NCI-H345 treated with DMSO at 0.1 percent for 48 hours (cell line): Measurements from ENCODE around the gene SUGP2.
"Not testable (repeated sequence)": the region's sequence is repeated elsewhere in the genome, so short reads cannot be mapped to it uniquely, and the experiment has no call there.

Experiments
- DNase-seq: peaks from one replicate; lab custom pipeline; 2025; ENCODE audit not compliant: unreplicated experiment; lab: John Stamatoyannopoulos, UW

Gene SUGP2

DNA sequence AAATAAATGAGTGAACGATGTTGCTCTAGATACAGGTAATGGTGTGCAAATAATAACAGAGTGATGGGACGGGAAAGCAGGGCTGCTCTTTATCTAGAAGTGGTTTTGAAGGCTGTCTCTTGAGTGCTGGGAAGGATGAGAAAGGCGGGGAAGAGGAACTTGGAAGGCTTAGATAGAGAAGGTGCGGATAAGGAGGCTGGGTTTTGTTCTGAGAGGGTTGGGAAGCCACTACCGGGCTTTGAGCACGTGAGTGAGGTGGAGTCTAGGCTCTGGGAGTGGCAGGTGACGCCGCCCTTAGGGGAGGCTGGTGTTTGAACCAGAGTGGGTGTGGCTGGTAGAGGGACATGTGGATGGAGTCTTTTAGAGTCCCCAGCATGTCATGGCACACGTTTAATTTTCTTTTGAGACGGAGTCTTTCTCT, 897 bp upstream of the SUGP2 start:
- DNase-seq = peak; percentile 34

DNA sequence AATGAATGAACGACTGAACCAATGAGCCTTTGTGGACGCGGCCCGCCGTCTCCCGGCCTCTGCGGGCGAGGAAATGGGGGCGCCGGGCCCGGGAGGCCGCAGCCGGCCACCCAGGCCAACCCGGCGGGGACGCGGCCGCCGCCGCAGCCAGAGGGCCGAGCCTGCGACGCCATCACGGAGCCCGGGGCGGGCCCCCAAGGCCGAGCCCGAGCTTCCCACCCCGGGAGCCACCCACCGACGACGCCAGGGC, 216 bp downstream of the SUGP2 start:
- DNase-seq = no peak

DNA sequence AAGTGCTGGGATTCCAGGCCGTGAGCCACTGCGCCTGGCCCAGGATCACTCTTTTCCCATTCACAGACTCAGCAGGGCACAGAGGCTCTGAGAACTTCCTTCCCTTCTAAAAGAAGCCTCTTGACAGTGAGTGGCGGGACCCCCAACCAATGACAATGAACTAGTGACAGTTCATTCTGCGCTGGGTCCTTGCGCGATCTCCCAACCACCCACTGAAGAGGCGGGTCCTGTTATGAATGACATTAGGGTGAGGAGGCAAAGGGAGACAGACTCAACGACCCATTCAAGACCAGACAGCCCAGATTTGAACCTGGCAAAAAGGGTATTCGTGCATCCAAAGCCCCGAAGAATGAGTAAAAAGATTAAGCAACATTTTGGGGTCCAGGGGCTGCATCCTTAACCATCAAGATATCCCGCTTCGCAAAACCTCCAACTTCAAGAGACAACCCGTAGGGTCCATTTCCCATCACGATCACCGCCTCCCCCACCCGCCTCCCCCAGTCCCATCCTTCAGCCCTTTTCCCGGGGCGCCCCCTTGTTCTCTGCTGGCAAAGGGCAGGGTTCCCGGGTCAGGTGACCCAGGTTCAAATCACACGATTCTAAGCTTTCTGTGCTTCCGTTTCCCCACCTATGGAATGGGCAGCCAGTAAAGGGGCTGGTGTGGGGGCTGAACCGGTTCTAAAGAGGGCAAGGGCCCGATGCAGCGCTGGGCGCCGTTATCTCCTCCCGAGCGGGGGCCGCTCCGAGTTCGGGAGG, 719 bp downstream of the SUGP2 start:
- peak; percentile 68 for DNase-seq

DNA sequence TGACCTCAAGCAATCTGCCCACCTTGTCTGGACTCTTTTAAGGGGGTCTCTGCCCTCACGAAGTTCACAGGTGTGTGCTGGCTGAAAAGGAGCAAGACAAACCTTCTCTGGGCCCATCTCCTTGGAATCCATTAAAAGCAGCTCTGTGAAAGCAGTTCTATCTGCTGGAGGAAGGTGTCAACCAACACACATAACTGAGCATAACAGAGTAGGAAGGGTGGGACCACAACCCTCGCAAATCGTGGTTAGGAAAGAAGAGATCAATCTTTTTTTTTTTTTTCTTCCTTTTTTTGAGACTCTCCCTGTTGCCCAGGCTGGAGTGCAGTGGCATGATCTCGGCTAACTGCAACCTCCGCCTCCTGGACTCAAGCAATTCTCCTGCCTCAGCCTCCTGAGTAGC, 1.4 kb downstream of the SUGP2 start:
- no peak for DNase-seq

DNA sequence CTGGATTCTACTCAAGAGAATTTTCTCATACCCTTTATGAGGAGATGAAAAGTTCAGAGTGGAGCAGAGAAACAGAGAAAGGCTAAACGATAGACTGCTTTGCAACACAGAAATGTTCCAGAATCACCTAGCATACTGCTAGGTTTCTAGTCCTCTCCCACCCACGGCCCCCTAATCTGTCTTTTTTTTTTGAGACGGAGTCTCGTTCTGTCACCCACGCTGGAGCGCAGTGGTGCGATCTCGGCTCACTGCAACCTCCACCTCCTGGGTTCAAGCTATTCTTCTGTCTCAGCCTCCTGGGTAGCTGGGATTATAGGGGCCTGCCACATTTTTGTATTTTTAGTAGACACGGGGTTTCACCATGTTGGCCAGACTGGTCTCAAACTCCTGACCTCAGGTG, 4.8 kb downstream of the SUGP2 start:
- no peak for DNase-seq

DNA sequence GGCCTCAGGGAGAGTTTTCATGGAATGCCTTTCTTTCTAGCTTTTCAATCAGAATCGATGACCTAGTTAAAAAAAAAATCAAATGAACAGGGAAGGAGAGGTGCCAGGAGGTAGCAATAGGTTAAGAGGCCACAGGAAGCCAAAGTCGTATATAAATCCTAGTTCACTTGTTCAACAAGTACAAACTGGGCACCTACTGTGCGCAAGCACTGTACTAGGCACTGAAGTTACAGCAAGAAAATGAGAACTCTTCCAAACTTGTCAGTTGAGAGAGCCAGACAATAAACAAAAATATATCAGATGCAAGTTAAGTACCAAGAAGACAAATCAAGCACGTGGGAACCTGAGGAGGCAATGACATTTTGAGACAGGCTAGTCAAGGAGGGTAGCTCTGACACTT, 6.1 kb downstream of the SUGP2 start:
- DNase-seq = no peak

DNA sequence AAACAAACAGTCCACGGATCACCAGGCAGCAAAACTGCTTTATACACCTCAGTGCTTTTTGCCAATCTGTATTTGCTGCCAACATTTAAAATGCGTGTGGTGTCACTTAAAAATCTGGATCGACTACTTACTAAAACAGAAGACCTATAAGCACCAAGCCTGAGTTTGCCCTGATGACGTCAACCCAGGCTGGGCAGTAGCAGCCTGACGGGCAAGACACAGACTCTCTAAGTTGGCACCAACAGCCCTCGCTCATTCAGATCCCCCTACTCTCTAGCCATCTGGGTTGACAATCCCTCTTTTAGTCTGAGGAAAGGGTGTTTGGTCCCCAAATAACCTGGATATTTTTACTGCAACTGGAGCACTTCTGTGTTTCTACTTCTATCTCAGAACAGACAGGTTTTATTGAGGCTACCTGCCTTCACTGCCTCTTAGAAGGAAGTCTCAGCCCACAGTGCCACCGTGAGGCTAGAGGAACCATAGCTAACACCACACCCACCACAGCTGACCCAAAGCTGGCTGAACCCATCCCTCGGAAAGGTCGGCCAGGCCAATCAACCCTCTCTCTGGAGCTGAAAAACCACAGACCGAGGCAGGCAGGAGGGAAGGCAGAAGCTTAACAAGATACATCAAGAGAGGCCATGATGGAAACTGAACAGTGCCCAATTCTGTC, 6.9 kb downstream of the SUGP2 start:
- no peak for DNase-seq

DNA sequence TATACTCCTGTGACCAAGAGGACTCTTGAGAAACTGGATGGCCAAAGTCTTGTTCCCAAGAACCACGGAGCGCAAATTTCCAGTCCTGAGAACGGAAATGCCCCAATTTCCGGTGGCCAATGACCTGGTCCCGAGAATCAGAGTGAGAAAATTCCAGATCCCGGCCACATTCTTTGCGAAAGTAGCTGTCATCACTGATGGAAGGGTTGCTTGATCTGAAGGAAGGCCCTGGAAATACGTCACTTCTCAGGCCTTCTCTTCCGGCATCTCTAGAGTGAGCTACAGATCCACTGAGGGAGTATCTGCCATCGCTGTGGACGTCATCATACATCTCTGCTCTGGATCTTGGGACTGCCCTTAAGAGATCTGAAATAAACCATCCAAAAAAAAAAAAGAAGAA, 7.5 kb downstream of the SUGP2 start:
- DNase-seq = no peak

DNA sequence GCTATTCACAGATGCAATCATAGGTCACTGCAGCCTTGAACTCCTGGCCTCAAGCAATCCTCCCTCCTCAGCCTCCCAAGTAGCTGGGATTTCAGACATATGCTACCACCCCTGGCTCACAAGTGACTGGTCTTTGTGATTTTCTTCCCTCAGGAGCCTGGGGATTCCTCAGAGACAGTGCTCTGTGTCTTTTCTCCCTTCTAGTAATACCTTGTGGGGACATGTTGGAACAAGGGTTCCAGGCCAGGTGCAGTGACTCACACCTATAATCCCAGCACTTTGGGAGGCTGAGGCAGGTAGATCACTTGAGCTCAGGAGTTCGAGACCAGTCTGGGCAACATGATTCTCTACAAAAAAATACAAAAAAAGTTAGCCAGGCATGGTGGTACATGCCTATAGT, 9.9 kb downstream of the SUGP2 start:
- DNase-seq = not testable (repeated sequence)

DNA sequence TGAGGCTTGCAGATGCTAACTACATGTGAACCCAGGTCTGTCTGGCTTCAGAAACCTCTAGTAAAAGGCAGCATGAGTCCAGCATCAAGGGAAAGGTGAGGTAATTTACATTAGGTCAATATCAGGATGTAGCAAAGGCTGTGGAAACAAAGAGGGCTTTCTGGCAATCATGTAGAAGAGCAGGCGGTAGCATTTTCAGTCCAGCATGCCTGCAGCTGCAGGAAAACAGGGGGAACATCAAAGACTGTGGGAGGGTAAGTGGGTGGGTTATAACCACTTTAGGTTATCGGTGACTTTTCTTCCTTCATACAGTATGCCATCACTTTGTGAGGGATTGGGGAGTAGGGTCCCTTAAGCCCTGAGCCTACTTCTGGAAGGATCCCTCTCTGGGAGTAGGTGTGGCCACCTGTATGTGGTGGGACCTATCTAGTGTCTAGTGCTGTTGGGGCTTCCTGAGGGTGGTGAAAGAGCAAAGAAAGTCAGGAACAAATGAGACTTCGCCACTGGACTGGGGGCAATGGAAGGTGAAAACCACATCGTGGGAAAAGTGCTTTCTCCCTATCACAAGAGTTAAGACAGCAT, 10.8 kb downstream of the SUGP2 start:
- DNase-seq = no peak

DNA sequence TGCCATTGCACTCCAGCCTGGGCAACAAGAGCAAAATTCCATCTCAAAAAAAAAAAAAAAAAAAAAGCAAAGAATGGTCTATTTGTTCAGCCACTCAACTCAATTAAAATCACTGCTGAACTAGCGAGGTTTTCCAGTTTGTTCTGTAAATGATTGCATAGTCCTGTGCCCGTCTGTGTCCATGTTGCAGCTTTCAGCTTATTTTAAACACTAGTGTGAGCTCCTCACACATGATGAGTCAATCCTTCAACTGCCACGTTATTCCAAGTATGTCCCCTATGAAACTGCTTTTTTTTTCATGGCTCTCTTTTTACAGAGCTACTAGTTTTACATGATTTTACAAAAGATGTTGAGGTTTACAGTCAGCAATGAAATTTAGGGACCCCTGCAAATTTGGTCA, 12.2 kb downstream of the SUGP2 start:
- DNase-seq = no peak

DNA sequence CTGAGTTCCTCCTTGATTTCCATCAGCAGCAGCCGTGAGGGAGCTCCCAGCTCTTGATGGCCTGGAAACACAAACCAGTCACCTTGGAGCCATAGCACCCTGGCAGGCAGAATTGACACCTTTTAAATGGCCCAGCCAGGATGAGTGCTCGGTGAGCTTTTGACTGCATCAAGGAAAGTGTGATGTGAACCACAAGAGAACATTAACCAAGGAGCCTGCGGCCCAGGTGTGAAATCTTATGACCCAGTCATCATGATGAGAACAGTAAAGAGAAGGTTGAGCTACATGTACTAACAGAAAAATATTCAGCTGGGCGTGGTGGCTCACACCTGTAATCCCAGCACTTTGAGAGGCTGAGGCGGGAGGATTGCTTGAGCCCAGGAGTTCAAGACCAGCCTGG, 22.8 kb downstream of the SUGP2 start:
- no peak for DNase-seq

DNA sequence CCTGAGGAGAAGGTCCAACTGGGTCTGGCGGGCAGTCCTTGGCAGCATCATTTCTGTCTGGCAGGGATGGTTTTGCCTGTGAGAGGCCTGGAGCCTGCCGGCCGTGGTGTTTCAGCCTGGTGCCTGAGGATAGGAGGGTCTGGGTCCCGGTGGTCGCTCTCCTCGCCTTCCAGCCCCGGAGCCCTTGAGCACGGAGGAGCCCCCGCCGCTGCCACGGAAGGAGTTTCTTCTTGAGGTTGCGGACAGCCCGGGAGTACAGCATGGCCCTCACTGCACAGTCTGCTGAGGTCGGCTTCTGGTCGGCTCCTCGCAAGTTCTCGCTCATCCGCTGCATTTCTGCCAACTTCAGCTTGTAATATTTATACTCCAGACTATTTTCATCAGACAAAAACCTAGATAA, 23.4 kb downstream of the SUGP2 start:
- no peak for DNase-seq

DNA sequence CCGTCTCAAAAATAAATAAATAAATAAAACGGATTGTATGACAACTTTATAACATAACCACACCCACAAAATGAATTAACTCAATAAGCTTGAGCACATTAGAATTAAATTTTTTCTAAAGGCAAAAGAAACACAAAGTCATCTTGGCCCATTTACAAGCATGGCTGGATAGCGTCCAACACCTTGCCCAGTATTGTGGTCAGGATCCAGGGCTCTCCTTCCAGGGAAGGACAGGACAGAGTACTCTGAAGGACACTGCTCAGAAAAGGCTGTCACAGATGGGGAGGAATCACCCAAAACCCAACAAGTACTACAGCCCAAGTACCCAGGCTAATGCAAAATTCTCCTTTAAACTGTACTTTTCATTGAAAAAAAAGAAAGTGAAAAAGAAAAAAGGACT, 27.1 kb downstream of the SUGP2 start:
- DNase-seq = no peak

DNA sequence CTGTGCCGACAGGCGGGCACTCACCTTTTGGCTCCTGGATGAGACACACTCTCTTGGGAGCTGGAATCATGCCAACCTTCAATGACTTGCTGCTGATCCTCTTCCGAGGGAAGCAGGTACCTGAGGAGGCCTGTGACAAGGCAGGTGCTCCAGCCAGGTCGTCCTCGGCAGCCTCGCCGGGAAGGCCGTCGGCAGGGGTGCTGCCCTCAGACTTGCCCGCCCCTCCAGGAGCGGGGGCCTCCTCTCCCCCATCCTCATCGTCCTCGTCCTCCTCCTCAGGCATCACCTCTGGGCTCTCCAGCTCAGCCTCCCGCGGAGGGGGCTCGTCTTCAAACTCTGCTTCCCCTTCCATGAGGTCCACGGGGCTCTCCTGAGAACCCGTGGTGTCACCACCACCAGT, 29.2 kb downstream of the SUGP2 start:
- DNase-seq = no peak

DNA sequence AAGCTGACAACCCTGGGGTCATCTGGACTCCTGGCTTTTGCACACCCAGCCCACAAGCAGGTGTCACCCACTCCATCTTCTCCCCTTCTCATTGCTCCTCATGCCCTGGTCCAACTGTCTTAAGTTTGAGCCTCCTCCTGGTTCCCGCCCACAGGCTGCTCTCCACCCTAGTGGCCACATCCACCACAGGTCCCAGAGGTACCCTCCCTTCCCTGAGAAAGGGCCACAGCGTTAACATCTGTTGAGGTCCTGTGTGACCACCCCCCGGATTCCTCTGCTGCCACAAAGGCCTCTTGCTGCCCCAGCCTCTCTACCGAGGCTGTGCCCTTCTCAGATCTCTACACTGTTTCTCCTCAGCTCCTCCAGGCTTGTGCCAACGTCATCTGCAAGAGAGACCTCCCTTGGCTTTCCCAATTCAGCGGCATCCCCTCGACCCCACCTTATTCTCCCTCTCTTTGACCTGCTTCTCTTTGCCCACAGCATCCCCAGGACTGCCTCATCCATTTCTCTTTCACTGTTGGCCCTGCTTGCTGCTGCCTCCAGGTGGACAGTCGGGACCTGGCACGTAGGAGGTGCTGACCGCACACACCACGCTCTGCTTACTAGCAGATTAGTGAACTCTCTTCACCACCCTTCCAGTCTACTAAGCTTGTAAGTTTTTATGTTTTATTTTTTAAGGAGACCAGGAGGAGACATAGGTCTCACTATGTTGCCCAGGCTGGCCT, 33.3 kb downstream of the SUGP2 start:
- DNase-seq = no peak

DNA sequence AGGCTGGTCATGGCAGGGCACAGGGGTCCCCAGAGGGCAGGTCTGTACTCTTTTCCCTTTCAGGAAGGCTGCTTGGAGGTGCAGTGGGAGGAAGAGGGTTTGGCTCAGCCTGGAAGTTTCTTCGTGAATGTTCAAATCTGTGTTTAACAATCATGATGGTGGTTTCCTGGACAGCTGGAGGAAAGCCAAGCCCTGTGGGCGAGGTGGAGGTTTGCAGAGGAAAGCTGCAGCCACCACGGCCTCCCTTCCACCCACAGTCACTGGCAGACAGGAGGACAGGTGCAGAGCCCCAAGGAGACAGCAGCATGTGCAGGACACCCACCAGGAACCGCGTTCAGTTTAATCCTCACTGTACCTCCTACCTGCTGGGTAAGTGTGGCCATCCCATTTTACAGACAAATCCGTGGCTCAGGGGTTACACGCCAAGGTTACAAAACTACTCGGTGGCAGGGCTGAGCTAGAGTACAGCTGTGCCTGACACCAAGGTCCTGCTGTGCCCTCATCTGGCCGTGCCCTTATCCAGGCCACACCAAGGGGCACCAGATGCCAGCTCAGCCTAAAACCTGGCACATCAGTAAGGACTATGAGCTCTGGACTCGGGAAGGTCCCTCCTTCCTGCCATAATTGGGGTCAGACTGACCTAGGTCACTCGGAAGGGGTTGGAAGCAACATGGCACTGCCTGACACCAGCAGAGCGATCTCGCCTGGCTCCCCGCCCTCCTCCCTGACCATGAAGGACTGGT, 34.1 kb downstream of the SUGP2 start:
- DNase-seq = no peak

DNA sequence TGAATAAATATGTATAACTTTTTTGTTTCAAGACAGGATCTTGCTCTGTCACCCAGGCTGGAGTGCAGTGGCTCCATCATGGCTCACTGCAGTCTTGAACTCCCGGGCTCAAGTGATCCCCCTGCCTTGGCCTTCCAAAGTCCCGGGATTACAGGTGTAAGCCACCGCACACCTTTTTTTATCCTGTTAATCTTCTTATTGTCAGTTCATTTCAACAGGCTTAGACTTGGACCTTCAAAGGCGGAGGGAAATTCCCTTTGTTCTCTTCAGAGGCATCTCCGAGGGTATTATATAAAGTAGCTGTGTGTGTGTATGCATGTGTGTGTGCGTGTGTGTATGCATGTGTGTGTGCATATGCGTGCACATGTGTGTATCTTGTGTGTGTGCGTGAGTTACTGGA, 35.0 kb downstream of the SUGP2 start:
- no peak for DNase-seq

DNA sequence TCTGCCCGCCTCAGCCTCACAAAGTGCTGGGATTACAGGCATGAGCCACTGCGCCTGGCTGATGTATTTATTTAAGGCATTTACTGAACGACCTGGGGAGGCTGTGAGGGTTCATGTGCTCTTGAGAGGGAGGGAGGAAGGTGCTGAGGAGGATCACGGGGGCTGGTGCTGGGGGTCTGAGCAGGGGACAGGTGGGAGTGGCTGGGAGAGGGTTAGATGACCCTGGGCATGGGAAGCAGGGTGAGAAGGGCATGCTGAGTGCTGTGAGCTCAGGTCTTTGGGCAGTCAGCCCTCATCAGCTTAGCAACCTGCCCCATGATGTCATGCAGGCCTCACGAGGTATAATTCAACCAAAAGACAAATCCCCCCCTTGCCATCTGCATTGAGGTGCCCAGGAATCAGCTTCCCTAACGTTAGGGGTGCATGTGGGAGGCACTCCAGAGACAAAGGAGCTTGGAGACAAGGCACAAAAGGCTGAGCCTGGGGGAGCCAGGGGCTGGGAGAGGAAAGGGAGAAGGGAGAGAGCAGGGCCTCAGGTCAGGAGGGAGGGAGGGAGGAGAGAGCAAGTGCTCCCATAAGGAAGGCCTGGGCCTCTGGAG, 36.4 kb downstream of the SUGP2 start:
- no peak for DNase-seq

DNA sequence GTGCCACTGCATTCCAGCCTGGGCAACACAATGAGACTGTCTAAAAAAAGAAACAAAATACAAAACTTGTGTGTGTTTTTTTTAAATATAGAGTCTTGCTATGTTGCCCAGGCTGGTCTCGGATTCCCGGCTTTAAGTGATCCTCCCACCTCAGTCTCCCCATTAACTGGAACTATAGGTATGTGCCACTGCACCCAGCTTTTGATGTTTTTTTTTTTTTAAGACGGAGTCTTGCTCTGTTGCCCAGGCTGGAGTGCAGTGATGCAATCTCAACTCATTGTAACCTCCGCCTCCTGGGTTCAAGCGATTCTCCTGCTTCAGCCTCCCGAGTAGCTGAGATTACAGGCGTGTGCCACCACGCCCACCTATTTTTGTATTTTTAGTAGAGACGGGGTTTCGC, 37.0 kb downstream of the SUGP2 start:
- DNase-seq = no peak

DNA sequence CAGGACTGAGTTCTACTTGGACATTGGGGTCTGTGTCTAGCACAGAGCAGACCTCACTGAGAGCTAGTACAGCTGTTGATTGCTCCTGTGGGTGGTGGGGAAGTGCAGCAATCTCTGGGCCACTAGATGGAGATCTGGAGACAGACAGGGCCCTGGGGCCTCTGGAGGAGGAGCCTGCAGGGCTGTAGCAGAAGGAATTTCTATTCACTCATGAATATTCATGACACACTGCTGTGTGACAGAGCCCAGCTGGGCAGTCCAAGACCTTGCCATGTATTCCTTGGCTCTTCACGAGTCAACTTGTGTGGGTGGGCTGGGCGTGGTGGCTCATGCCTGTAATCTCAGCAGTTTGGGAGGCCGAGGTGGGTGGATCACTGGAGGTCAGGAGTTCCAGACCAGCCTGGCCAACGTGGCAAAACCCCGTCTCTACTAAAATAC, 37.5 kb downstream of the SUGP2 start:
- DNase-seq = no peak
